K562 (cell line): ENCODE results near the gene CSF3. TPM values are rescaled to one million over a fixed set of nuclear protein-coding genes. Genes with fewer than 3 reads are reported as not detected.
A peak's percentile ranks its signal among the peaks of the same experiment; 100 is the strongest.

Experiments used
- ATAC-seq: fragments of 200-7000 bp; cut with Tn5 transposase; 3 replicates; pipeline ENCODE4 v1.9.1; 2020; ENCODE audit warnings: moderate library complexity
- BruUV-seq: library from RNA; stranded (reverse); fragments of 400-500 nt; replicated peaks from 2 replicates; lab custom pipeline; 2021; lab: Mats Ljungman, UMichigan
- CTCF ChIA-PET: fragments of 300-600 bp; formaldehyde crosslinking; extraction: SDS; loops from one replicate; lab custom pipeline; 2021; ENCODE audit warnings: low intra/inter-chr PET ratio; lab: Yijun Ruan, JAX
- POLR2A ChIA-PET: fragments of 300-600, 350-650 bp; sonication (Branson Sonifier 250); formaldehyde crosslinking; extraction: SDS; loops from one replicate; lab custom pipeline; 2021; ENCODE audit warnings: antibody characterized with exemption, inconsistent platforms; lab: Yijun Ruan, JAX
- DNase-seq, 4 experiments: peaks; one replicate each; pipeline versions ENCODE4 v3.0.0 to v3.0.0-alpha.2; 2011 to 2018; ENCODE audit warnings: low spot score in 3 of 4, mixed read lengths in 3 of 4; ENCODE audit errors: extremely low read depth in 1 of 4
- FAIRE-seq: peaks from 2 replicates; lab custom pipeline; 2011; peaks lifted over from hg19 to GRCh38; lab: Jason Lieb, UNC
- H2AFZ ChIP-seq: 2 replicates; pipeline ENCODE4 v1.6.0; 2011; ENCODE audit warnings: low read depth, low read length, control low read depth, inconsistent platforms
- H3K27ac ChIP-seq: fragments of 200-600 bp; 3 replicates; pipeline ENCODE4 v1.8.0; 2011; ENCODE audit warnings: low read depth, mild to moderate bottlenecking, control low read depth, inconsistent platforms, low read length, moderate library complexity, mixed read lengths; ENCODE audit errors: extremely low read depth
- H3K27me3 ChIP-seq, 2 experiments: fragments of 300-600 bp in 1 of 2; 2 replicates in 1 of 2; 3 replicates in 1 of 2; pipeline versions ENCODE4 v1.6.0 to v1.8.0; 2011; ENCODE audit warnings: inconsistent platforms in 2 of 2, low read length in 2 of 2, mild to moderate bottlenecking in 1 of 2, mixed read lengths in 1 of 2, moderate library complexity in 1 of 2; ENCODE audit not compliant: control insufficient read depth in 2 of 2, insufficient read depth in 2 of 2
- H3K36me3 ChIP-seq: fragments of 300-600 bp; 3 replicates; pipeline ENCODE4 v1.8.0; 2011; ENCODE audit warnings: mild to moderate bottlenecking, low read length, inconsistent platforms; ENCODE audit not compliant: control insufficient read depth, insufficient read depth
- H3K4me1 ChIP-seq, 2 experiments: fragments of 200-600 bp in 1 of 2; replicated peaks in 1 of 2; 2 replicates in 1 of 2; 3 replicates in 1 of 2; pipeline versions ENCODE4 v1.5.1 to v1.8.0; 2011; ENCODE audit warnings: inconsistent platforms in 2 of 2, low read length in 2 of 2, mild to moderate bottlenecking in 1 of 2, mixed read lengths in 1 of 2, moderate library complexity in 1 of 2; ENCODE audit not compliant: control insufficient read depth in 2 of 2, insufficient read depth in 2 of 2
- H3K4me2 ChIP-seq: 2 replicates; pipeline ENCODE4 v1.6.1; 2011; ENCODE audit warnings: low read length, control low read depth, inconsistent platforms, mixed read lengths; ENCODE audit not compliant: insufficient read depth
- H3K4me3 ChIP-seq: fragments of 200-600 bp; sonication (generic), shearing (Covaris generic); 2 replicates; pipeline ENCODE4 v1.5.1; 2016; ENCODE audit warnings: control low read depth, inconsistent platforms
- H3K79me2 ChIP-seq: fragments of 200-600 bp; 3 replicates; pipeline ENCODE4 v1.8.0; 2011; ENCODE audit warnings: low read length, inconsistent platforms; ENCODE audit not compliant: control insufficient read depth, insufficient read depth
- H3K9ac ChIP-seq, 2 experiments: 2 replicates each; pipeline versions ENCODE4 v1.6.0 to v1.6.1; 2011; ENCODE audit warnings: low read depth in 2 of 2, low read length in 2 of 2, control low read depth in 1 of 2, inconsistent platforms in 1 of 2, mild to moderate bottlenecking in 1 of 2, mixed read lengths in 1 of 2; ENCODE audit not compliant: insufficient read depth in 1 of 2
- H3K9me1 ChIP-seq: one replicate; pipeline ENCODE4 v1.6.0; 2011; ENCODE audit warnings: inconsistent platforms, mild to moderate bottlenecking, low read length, moderate library complexity; ENCODE audit not compliant: control insufficient read depth, insufficient read depth
- H3K9me3 ChIP-seq: replicated peaks from 2 replicates; pipeline ENCODE4 v1.5.1; 2011; ENCODE audit warnings: low read depth, low read length, inconsistent platforms; ENCODE audit not compliant: control insufficient read depth, insufficient read depth
- H4K20me1 ChIP-seq: replicated peaks from 2 replicates; pipeline ENCODE4 v1.6.1; 2011; ENCODE audit warnings: low read length, inconsistent platforms, mixed read lengths; ENCODE audit not compliant: control insufficient read depth, insufficient read depth
- HINFP ChIP-seq: fragments of 450-650 bp; conservative IDR thresholded peaks from 2 replicates; pipeline ENCODE4 v1.6.1; 2016; ENCODE audit warnings: missing genetic modification characterization, low read depth, mild to moderate bottlenecking, control low read depth, missing compliant biosample characterization
- MCM3 ChIP-seq: fragments of 450-650 bp; IDR thresholded peaks from 2 replicates; pipeline ENCODE4 v1.6.1; 2016
- NUFIP1 ChIP-seq: fragments of 450-650 bp; IDR thresholded peaks from 2 replicates; pipeline ENCODE4 v1.6.1; 2018; ENCODE audit not compliant: partially characterized antibody
- PRDM10 ChIP-seq: fragments of 450-650 bp; IDR thresholded peaks from 2 replicates; pipeline ENCODE4 v1.6.1; 2018; ENCODE audit not compliant: partially characterized antibody
- SLC30A9 ChIP-seq: fragments of 250-450 bp; sonication (Bioruptor Pico); IDR thresholded peaks from 2 replicates; pipeline ENCODE4 v1.8.0; 2022; ENCODE audit warnings: mild to moderate bottlenecking, moderate library complexity
- TARDBP ChIP-seq: fragments of 450-650 bp; IDR thresholded peaks from 2 replicates; pipeline ENCODE4 v1.6.1; 2016
- ZNF124 ChIP-seq: sonication (generic); formaldehyde crosslinking; IDR thresholded peaks from 2 replicates; pipeline ENCODE4 v1.8.1; 2022; ENCODE audit warnings: missing genetic modification reagents
- ZNF175 ChIP-seq: fragments of 200-800 bp; sonication (Bioruptor generic); IDR thresholded peaks from 2 replicates; pipeline ENCODE4 v1.6.1; 2016; ENCODE audit warnings: low read depth, mild to moderate bottlenecking, missing genetic modification characterization, missing compliant biosample characterization
- ZNF184 ChIP-seq: sonication (generic); formaldehyde crosslinking; IDR thresholded peaks from 2 replicates; pipeline ENCODE4 v1.5.0; 2020; ENCODE audit warnings: missing genetic modification reagents
- ZNF217 ChIP-seq: sonication (generic); formaldehyde crosslinking; IDR thresholded peaks from 2 replicates; pipeline ENCODE4 v1.8.0; 2022; ENCODE audit warnings: mild to moderate bottlenecking, missing genetic modification reagents
- WGBS: fragments of 100-300 bp; shearing (Covaris generic); methylation state at CpG from one replicate; pipeline ENCODE4 v1.1.6; 2016; ENCODE audit warnings: low coverage, mixed read lengths; ENCODE audit not compliant: insufficient coverage; ENCODE audit errors: missing lambda C conversion rate; 5-methylcytosine and 5-hydroxymethylcytosine counted together
- in situ Hi-C: fragments of 300-500 bp; cut with MboI; formaldehyde crosslinking; loops from 4 replicates; pipeline ENCODE4 v1.15.0; 2018; ENCODE audit warnings: inconsistent platforms, mixed read lengths
- intact Hi-C: fragments of 100-400 bp; cut with micrococcal nuclease; formaldehyde crosslinking; loops from 2 replicates; pipeline ENCODE4 v1.14.2; 2022
- polyA plus RNA-seq, 8 experiments: library from polyadenylated mRNA; depleted of rRNA in 4 of 8; stranded (reverse) in 5 of 8; unstranded in 3 of 8; fragments of >200 nt; fragmentation: Nextera tagmentation in 2 of 8; fragmentation: Illumina TruSeq in 1 of 8; extraction: Ambion mirVana in 2 of 8; extraction: Trizol in 1 of 8; gene quantifications; 2 replicates each; pipeline versions ENCODE4 v1.2.1 to v1.2.3, GENCODE V29; 2011 to 2014; ENCODE audit warnings: inconsistent platforms in 1 of 8, missing spikeins in 1 of 8
- total RNA-seq, 7 experiments: library from RNA; depleted of rRNA in 6 of 7; stranded (reverse); fragments of >200 nt in 6 of 7; fragmentation: Illumina TruSeq in 2 of 7; extraction: Trizol in 2 of 7; gene quantifications; 2 replicates each; pipeline versions ENCODE4 v1.2.1 to v1.2.3, GENCODE V29; 2011 to 2021; ENCODE audit warnings: low replicate concordance in 1 of 7
- TF ChIP-seq, protein P1 (sequence below): sonication (generic); formaldehyde crosslinking; IDR thresholded peaks from 2 replicates; pipeline ENCODE4 v1.8.0; 2023; ENCODE audit warnings: missing genetic modification reagents, mild to moderate bottlenecking, borderline replicate concordance

CSF3 gene
- total and polyA plus RNA-seq, 9 of the 15 experiments (the other 6 are each of a cell fraction or from before 2014, with no cell fraction given) = 0.19 TPM; not detected in 8

DNA sequence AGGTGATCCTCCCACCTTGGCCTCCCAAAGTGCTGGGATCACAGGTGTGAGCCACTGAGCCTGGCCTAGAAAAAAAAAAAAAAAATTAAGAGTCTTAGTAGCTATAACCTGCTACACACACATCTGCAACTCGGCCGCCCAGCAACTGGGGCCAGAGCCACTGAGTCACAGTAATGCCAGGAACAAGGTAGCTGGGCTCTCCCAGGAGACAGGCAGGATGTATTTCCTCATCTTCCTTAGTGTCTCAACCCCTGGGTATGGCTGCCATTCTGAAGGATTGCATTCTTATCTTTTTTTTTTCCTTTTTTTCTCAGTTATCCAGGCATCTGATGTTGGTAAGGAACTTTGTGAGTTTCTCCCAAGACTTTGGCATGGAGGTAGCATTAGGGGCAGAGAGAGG is 41.7 kb upstream of the CSF3 start (continued):
- TF ChIP-seq ZNF124 (no peak), NUFIP1 (no peak), ZNF175 (CRISPR knock-in tag) (no peak), ZNF217 (CRISPR knock-in tag) (no peak)
- TF ChIP-seq, protein P1, sequence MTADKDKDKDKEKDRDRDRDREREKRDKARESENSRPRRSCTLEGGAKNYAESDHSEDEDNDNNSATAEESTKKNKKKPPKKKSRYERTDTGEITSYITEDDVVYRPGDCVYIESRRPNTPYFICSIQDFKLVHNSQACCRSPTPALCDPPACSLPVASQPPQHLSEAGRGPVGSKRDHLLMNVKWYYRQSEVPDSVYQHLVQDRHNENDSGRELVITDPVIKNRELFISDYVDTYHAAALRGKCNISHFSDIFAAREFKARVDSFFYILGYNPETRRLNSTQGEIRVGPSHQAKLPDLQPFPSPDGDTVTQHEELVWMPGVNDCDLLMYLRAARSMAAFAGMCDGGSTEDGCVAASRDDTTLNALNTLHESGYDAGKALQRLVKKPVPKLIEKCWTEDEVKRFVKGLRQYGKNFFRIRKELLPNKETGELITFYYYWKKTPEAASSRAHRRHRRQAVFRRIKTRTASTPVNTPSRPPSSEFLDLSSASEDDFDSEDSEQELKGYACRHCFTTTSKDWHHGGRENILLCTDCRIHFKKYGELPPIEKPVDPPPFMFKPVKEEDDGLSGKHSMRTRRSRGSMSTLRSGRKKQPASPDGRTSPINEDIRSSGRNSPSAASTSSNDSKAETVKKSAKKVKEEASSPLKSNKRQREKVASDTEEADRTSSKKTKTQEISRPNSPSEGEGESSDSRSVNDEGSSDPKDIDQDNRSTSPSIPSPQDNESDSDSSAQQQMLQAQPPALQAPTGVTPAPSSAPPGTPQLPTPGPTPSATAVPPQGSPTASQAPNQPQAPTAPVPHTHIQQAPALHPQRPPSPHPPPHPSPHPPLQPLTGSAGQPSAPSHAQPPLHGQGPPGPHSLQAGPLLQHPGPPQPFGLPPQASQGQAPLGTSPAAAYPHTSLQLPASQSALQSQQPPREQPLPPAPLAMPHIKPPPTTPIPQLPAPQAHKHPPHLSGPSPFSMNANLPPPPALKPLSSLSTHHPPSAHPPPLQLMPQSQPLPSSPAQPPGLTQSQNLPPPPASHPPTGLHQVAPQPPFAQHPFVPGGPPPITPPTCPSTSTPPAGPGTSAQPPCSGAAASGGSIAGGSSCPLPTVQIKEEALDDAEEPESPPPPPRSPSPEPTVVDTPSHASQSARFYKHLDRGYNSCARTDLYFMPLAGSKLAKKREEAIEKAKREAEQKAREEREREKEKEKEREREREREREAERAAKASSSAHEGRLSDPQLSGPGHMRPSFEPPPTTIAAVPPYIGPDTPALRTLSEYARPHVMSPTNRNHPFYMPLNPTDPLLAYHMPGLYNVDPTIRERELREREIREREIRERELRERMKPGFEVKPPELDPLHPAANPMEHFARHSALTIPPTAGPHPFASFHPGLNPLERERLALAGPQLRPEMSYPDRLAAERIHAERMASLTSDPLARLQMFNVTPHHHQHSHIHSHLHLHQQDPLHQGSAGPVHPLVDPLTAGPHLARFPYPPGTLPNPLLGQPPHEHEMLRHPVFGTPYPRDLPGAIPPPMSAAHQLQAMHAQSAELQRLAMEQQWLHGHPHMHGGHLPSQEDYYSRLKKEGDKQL (CRISPR knock-in tag) = no peak

DNA sequence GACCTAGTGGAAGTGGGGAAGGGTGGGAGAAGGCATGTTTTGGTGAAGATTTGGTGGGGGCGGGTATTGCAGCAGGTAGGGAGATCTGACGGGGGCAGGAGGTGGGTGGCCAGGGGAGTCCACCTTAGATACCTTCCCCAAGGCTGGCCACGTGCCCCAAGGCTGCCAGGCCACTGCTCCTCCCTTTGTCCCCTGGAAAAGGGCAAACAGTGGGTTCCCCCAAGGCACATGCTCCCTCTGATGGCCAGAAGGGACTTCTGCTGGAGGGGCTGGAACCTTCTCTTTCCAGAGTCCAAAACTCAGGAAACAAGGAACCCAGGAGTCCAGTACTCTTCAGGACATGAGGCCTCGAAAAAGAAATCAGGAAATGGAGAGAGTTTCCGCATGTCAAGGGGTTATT is 40.8 kb upstream of the CSF3 start:
- intact Hi-C loops (no loop called here), in situ Hi-C loops (no loop called here)
- H3K27me3 ChIP-seq = no peaks in the 10 kb centered on the region
- no peaks in the 10 kb centered on the region for H3K36me3 ChIP-seq
- H2AFZ ChIP-seq = peak overlapping the region; percentile 38
- no peaks in the 10 kb centered on the region for H3K9me3 ChIP-seq
- BruUV-seq = no TSS peak
- H3K27ac ChIP-seq = no peak overlapping the region
- H3K4me3 ChIP-seq = no peak overlapping the region
- ATAC-seq = no peak
- ChIA-PET POLR2A (interaction anchor here (0.6 to 2.6 kb wide), 3 partner anchors 12 to 943 kb away, joined by 3 to 10 read pairs (median 4); no protein-coding TSS in a partner anchor), CTCF (interaction anchor here (0.6 kb wide), 1 partner anchor 58 kb away, joined by 3 read pairs; no protein-coding TSS in a partner anchor)
- no peaks in the 10 kb centered on the region for H4K20me1 ChIP-seq
- no peak overlapping the region for H3K4me2 ChIP-seq
- 55% methylated on average over 5 of the region's 5 CpGs for WGBS
- FAIRE-seq = no peak
- H3K4me1 ChIP-seq = peaks cover 14 to 24% of the 10 kb centered on the region in 2 experiments
- DNase-seq = no peak
- no peaks in the 10 kb centered on the region for H3K9me1 ChIP-seq
- peak overlapping the region in 1 of 2 experiments; percentile 65; a peak in 1 of 4 replicates for H3K9ac ChIP-seq
- H3K79me2 ChIP-seq = no peaks in the 10 kb centered on the region
- TF ChIP-seq TARDBP (no peak), ZNF184 (CRISPR knock-in tag) (no peak), MCM3 (no peak), HINFP (tag) (no peak), SLC30A9 (CRISPR knock-in tag) (no peak), PRDM10 (peak; percentile 36)
